IPS-18c (cell line): ENCODE results near the gene ICE1.
"Not testable (repeated sequence)": the region's sequence is repeated elsewhere in the genome, so short reads cannot be mapped to it uniquely, and the experiment has no call there.

Source experiments
- H3K4me3 ChIP-seq: 2 replicates; pipeline ENCODE4 v1.7.0; 2013; ENCODE audit warnings: low read depth, mild to moderate bottlenecking, low read length, moderate library complexity; ENCODE audit not compliant: insufficient read depth
- H3K9me3 ChIP-seq: one replicate; pipeline ENCODE4 v1.6.1; 2013; ENCODE audit warnings: mild to moderate bottlenecking, low read length, moderate library complexity; ENCODE audit not compliant: control insufficient read depth, insufficient read depth

Gene ICE1

GRCh38 chr5:5467737-5468136 is 45.3 kb downstream of the ICE1 start:
- Histone ChIP-seq H3K4me3 (no peak overlapping the region), H3K9me3 (no peaks in the 10 kb centered on the region)

- H3K4me3 ChIP-seq = no peak overlapping the region
- H3K9me3 ChIP-seq = no peaks in the 10 kb centered on the region
Measured at GRCh38 chr5:5470933-5471332, 48.5 kb downstream of the ICE1 start.

- H3K4me3 ChIP-seq = no peak overlapping the region
- H3K9me3 ChIP-seq = no peaks in the 10 kb centered on the region
Measured at GRCh38 chr5:5473226-5473625, 50.7 kb downstream of the ICE1 start.

GRCh38 chr5:5474961-5475360 is 52.5 kb downstream of the ICE1 start:
- no peak overlapping the region for H3K4me3 ChIP-seq
- H3K9me3 ChIP-seq = no peaks in the 10 kb centered on the region

- H3K9me3 ChIP-seq = no peaks in the 10 kb centered on the region
- H3K4me3 ChIP-seq = no peak overlapping the region
Measured at GRCh38 chr5:5475975-5476374, 53.5 kb downstream of the ICE1 start.

GRCh38 chr5:5479578-5479977 is 57.1 kb downstream of the ICE1 start:
- not testable (repeated sequence) for H3K9me3 ChIP-seq

GRCh38 chr5:5480481-5481111 is 58.1 kb downstream of the ICE1 start:
- Histone ChIP-seq H3K4me3 (no peak overlapping the region), H3K9me3 (no peaks in the 10 kb centered on the region)

More at GRCh38 chr5:5479578-5479977, 57.1 kb downstream of the ICE1 start:
- not testable (repeated sequence) for H3K4me3 ChIP-seq

GRCh38 chr5:5481206-5481605 is 58.7 kb downstream of the ICE1 start:
- no peak overlapping the region for H3K4me3 ChIP-seq
- H3K9me3 ChIP-seq = no peaks in the 10 kb centered on the region

GRCh38 chr5:5481633-5482032 is 59.2 kb downstream of the ICE1 start:
- H3K9me3 ChIP-seq = no peaks in the 10 kb centered on the region
- no peak overlapping the region for H3K4me3 ChIP-seq

GRCh38 chr5:5483350-5483749 is 60.9 kb downstream of the ICE1 start:
- Histone ChIP-seq H3K4me3 (no peak overlapping the region), H3K9me3 (no peaks in the 10 kb centered on the region)

- Histone ChIP-seq H3K4me3 (no peak overlapping the region), H3K9me3 (no peaks in the 10 kb centered on the region)
Measured at GRCh38 chr5:5483880-5484598, 61.6 kb downstream of the ICE1 start.

GRCh38 chr5:5486122-5486521 is 63.6 kb downstream of the ICE1 start:
- Histone ChIP-seq H3K9me3 (no peaks in the 10 kb centered on the region), H3K4me3 (no peak overlapping the region)

GRCh38 chr5:5487585-5488360 is 65.3 kb downstream of the ICE1 start:
- Histone ChIP-seq H3K9me3 (no peaks in the 10 kb centered on the region), H3K4me3 (no peak overlapping the region)

GRCh38 chr5:5490774-5491347 is 68.4 kb downstream of the ICE1 start:
- H3K4me3 ChIP-seq = no peak overlapping the region
- H3K9me3 ChIP-seq = no peaks in the 10 kb centered on the region

GRCh38 chr5:5492087-5492933 is 69.8 kb downstream of the ICE1 start:
- H3K9me3 ChIP-seq = no peaks in the 10 kb centered on the region
- H3K4me3 ChIP-seq = no peak overlapping the region

- not testable (repeated sequence) for H3K9me3 ChIP-seq, H3K4me3 ChIP-seq
Measured at GRCh38 chr5:5492934-5493271, 70.4 kb downstream of the ICE1 start.
